ENCODE data around the gene RAB22A.
"Not testable (repeated sequence)": the region's sequence is repeated elsewhere in the genome, so short reads cannot be mapped to it uniquely, and the experiment has no call there.

Gene RAB22A

GRCh38 chr20:58362970-58363369, 53.5 kb downstream of the RAB22A start:
- DNase-seq (ENCODE audit: insufficient read length, low spot score), result no peak
- no peak for TF ChIP-seq POU2F2 (IDR thresholded peaks at IDR 0.05; ENCODE audit: low read depth, low read length)
- no peak for TF ChIP-seq POLR2A (IDR thresholded peaks at IDR 0.05; ENCODE audit: low read depth, low read length)
- TF ChIP-seq TAF1 (IDR thresholded peaks at IDR 0.05; ENCODE audit: low read depth, low read length), result no peak
- TF ChIP-seq SPI1 (IDR thresholded peaks at IDR 0.05; ENCODE audit: low read depth, low read length), result no peak
- no peak for TF ChIP-seq POLR2AphosphoS5 (IDR thresholded peaks at IDR 0.05; ENCODE audit: low read depth, low read length)
- no peak for TF ChIP-seq PAX5 (IDR thresholded peaks at IDR 0.05; ENCODE audit: insufficient read depth, low read length, severe bottlenecking)
- no peak for FAIRE-seq

GRCh38 chr20:58366866-58367265, 57.4 kb downstream of the RAB22A start:
- TF ChIP-seq PAX5 (IDR thresholded peaks at IDR 0.05; ENCODE audit: insufficient read depth, low read length, severe bottlenecking) (no peak), SPI1 (IDR thresholded peaks at IDR 0.05; ENCODE audit: low read depth, low read length) (no peak), POU2F2 (IDR thresholded peaks at IDR 0.05; ENCODE audit: low read depth, low read length) (no peak)
- no peak for FAIRE-seq
- no peak for DNase-seq (ENCODE audit: insufficient read length, low spot score)

- no peak for TF ChIP-seq POLR2A (IDR thresholded peaks at IDR 0.05; ENCODE audit: low read depth, low read length)
- TF ChIP-seq PAX5 (IDR thresholded peaks at IDR 0.05; ENCODE audit: insufficient read depth, low read length, severe bottlenecking), result no peak
- no peak for TF ChIP-seq SPI1 (IDR thresholded peaks at IDR 0.05; ENCODE audit: low read depth, low read length)
- no peak for FAIRE-seq
- no peak for DNase-seq (ENCODE audit: insufficient read length, low spot score)
Observed at GRCh38 chr20:58372806-58373205, 63.3 kb downstream of the RAB22A start.

GRCh38 chr20:58373296-58373695, 63.8 kb downstream of the RAB22A start:
- DNase-seq (ENCODE audit: insufficient read length, low spot score); FAIRE-seq: not testable (repeated sequence)

- no peak for TF ChIP-seq PAX5 (IDR thresholded peaks at IDR 0.05; ENCODE audit: insufficient read depth, low read length, severe bottlenecking)
- no peak for TF ChIP-seq POLR2A (IDR thresholded peaks at IDR 0.05; ENCODE audit: low read depth, low read length)
- no peak for TF ChIP-seq SPI1 (IDR thresholded peaks at IDR 0.05; ENCODE audit: low read depth, low read length)
- no peak for TF ChIP-seq POLR2AphosphoS5 (IDR thresholded peaks at IDR 0.05; ENCODE audit: low read depth, low read length)
- TF ChIP-seq POU2F2 (IDR thresholded peaks at IDR 0.05; ENCODE audit: low read depth, low read length), result no peak
- TF ChIP-seq TAF1 (IDR thresholded peaks at IDR 0.05; ENCODE audit: low read depth, low read length), result no peak
- DNase-seq (ENCODE audit: insufficient read length, low spot score) (no peak), FAIRE-seq (no peak)
Observed at GRCh38 chr20:58374027-58374850, 64.7 kb downstream of the RAB22A start.

- TF ChIP-seq POLR2AphosphoS5 (IDR thresholded peaks at IDR 0.05; ENCODE audit: low read depth, low read length), result no peak
- TF ChIP-seq SPI1 (IDR thresholded peaks at IDR 0.05; ENCODE audit: low read depth, low read length), result no peak
- no peak for TF ChIP-seq PAX5 (IDR thresholded peaks at IDR 0.05; ENCODE audit: insufficient read depth, low read length, severe bottlenecking)
- no peak for TF ChIP-seq POLR2A (IDR thresholded peaks at IDR 0.05; ENCODE audit: low read depth, low read length)
- TF ChIP-seq TAF1 (IDR thresholded peaks at IDR 0.05; ENCODE audit: low read depth, low read length), result no peak
- no peak for TF ChIP-seq POU2F2 (IDR thresholded peaks at IDR 0.05; ENCODE audit: low read depth, low read length)
- no peak for FAIRE-seq
- no peak for DNase-seq (ENCODE audit: insufficient read length, low spot score)
Observed at GRCh38 chr20:58374906-58375758, 65.6 kb downstream of the RAB22A start.

- FAIRE-seq (no peak), DNase-seq (ENCODE audit: insufficient read length, low spot score) (no peak)
Observed at GRCh38 chr20:58375759-58376352, 66.3 kb downstream of the RAB22A start.

GRCh38 chr20:58377017-58377416, 67.5 kb downstream of the RAB22A start:
- TF ChIP-seq POLR2AphosphoS5 (IDR thresholded peaks at IDR 0.05; ENCODE audit: low read depth, low read length) (no peak), TAF1 (IDR thresholded peaks at IDR 0.05; ENCODE audit: low read depth, low read length) (no peak), POLR2A (IDR thresholded peaks at IDR 0.05; ENCODE audit: low read depth, low read length) (no peak), SPI1 (IDR thresholded peaks at IDR 0.05; ENCODE audit: low read depth, low read length) (no peak), POU2F2 (IDR thresholded peaks at IDR 0.05; ENCODE audit: low read depth, low read length) (no peak), PAX5 (IDR thresholded peaks at IDR 0.05; ENCODE audit: insufficient read depth, low read length, severe bottlenecking) (no peak)
- DNase-seq (ENCODE audit: insufficient read length, low spot score) (no peak), FAIRE-seq (no peak)

More at GRCh38 chr20:58375759-58376352, 66.3 kb downstream of the RAB22A start:
- TF ChIP-seq POLR2AphosphoS5 (IDR thresholded peaks at IDR 0.05; ENCODE audit: low read depth, low read length), result no peak

- TF ChIP-seq SPI1 (IDR thresholded peaks at IDR 0.05; ENCODE audit: low read depth, low read length), result no peak
- no peak for TF ChIP-seq TAF1 (IDR thresholded peaks at IDR 0.05; ENCODE audit: low read depth, low read length)
- no peak for TF ChIP-seq POLR2AphosphoS5 (IDR thresholded peaks at IDR 0.05; ENCODE audit: low read depth, low read length)
- no peak for TF ChIP-seq POU2F2 (IDR thresholded peaks at IDR 0.05; ENCODE audit: low read depth, low read length)
- no peak for TF ChIP-seq POLR2A (IDR thresholded peaks at IDR 0.05; ENCODE audit: low read depth, low read length)
- TF ChIP-seq PAX5 (IDR thresholded peaks at IDR 0.05; ENCODE audit: insufficient read depth, low read length, severe bottlenecking), result no peak
- FAIRE-seq (no peak), DNase-seq (ENCODE audit: insufficient read length, low spot score) (no peak)
Observed at GRCh38 chr20:58377766-58378401, 68.4 kb downstream of the RAB22A start.

Data from GM12891 (cell line).